ENCODE results near the gene KCNQ1. TPM values are rescaled to one million over a fixed set of nuclear protein-coding genes. Genes with fewer than 3 reads are reported as not detected.

Gene KCNQ1
- total RNA-seq, 1 experiment from 2014 or later: 1.0 TPM

- DNase-seq: no peak
- Histone ChIP-seq H3K4me1 (no peaks in the 10 kb centered on the region), H3K27me3 (replicated peaks; ENCODE audit: control insufficient read depth, insufficient read depth, low read length) (no peaks in the 10 kb centered on the region), H3K36me3 (ENCODE audit: control insufficient read depth, insufficient read depth, low read length) (no peaks in the 10 kb centered on the region), H3K4me3 (ENCODE audit: low read depth, low read length) (no peak overlapping the region), H3K9me3 (no peaks in the 10 kb centered on the region)
- TF ChIP-seq, protein P1, sequence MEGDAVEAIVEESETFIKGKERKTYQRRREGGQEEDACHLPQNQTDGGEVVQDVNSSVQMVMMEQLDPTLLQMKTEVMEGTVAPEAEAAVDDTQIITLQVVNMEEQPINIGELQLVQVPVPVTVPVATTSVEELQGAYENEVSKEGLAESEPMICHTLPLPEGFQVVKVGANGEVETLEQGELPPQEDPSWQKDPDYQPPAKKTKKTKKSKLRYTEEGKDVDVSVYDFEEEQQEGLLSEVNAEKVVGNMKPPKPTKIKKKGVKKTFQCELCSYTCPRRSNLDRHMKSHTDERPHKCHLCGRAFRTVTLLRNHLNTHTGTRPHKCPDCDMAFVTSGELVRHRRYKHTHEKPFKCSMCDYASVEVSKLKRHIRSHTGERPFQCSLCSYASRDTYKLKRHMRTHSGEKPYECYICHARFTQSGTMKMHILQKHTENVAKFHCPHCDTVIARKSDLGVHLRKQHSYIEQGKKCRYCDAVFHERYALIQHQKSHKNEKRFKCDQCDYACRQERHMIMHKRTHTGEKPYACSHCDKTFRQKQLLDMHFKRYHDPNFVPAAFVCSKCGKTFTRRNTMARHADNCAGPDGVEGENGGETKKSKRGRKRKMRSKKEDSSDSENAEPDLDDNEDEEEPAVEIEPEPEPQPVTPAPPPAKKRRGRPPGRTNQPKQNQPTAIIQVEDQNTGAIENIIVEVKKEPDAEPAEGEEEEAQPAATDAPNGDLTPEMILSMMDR (IDR thresholded peaks at IDR 0.05; ENCODE audit: insufficient read depth in 1 of 2, low read depth in 1 of 2, low read length in 1 of 2, severe bottlenecking in 1 of 2, unreplicated experiment in 1 of 2): no peak
- no peaks in the 10 kb centered on the region for H3K27me3 Mint-ChIP-seq (ENCODE audit: insufficient read depth, unreplicated experiment)
- H3K4me1 Mint-ChIP-seq (ENCODE audit: low read depth, unreplicated experiment): no peaks in the 10 kb centered on the region
- POLR2A ChIA-PET: no interaction called here
- BruUV-seq (replicated peaks): no TSS peak
- no peaks in the 10 kb centered on the region for H3K9me3 Mint-ChIP-seq (ENCODE audit: unreplicated experiment)
- intact Hi-C loops (cut with micrococcal nuclease; ENCODE audit: unreplicated experiment): no loop called here
- CTCF ChIA-PET: no interaction called here
- H3K27ac Mint-ChIP-seq (ENCODE audit: unreplicated experiment): no peak overlapping the region
- H3K4me3 Mint-ChIP-seq (ENCODE audit: unreplicated experiment): no peak overlapping the region
- H3K36me3 Mint-ChIP-seq (ENCODE audit: insufficient read depth, unreplicated experiment): no peaks in the 10 kb centered on the region
These were observed 274.1 kb downstream of the KCNQ1 start for GRCh38 chr11:2718817-2719438.

DNA sequence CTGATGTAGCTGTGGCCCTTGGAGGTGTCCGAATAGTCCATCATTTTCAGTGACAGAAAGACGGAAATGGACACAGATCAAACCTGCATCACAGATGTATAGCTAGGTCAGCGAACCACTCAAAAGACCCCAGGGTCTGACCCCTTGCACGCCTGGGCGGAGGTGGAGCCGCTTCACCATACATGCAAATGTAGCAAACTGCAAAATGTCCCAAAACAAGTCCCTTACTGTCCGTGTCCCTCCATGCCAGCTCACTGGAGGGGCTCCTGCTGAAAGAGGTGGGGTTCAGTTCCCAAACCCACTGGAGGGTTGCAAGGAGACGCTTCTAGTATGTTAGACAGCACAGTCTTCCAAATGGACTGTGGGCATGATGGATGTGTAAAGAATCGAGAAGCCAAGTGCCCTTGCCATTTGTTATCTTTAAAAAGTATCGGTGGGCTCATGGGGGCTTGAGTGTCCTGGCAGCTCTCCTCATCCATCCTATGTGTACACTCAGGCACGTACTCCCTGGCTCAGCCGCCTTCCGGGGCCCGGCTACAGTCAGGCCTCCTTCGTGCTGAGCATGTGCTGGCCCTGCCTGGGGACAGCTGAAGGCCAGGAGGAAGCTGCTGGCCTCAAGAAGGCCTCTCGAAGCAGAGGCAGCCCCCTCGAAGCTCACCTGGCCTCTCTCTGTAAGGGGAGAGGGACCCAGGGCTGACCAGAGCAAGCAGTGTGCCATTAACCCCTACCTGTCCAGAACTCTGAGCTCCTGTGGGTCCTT lies 275.2 kb downstream of the KCNQ1 start:
- ChIA-PET CTCF (no interaction called here), POLR2A (no interaction called here)
- BruUV-seq (replicated peaks): no TSS peak
- no peak overlapping the region for H3K4me3 Mint-ChIP-seq (ENCODE audit: unreplicated experiment)
- intact Hi-C loops (cut with micrococcal nuclease; ENCODE audit: unreplicated experiment): no loop called here
- peaks cover 9% of the 10 kb centered on the region for H3K4me1 ChIP-seq
- no peak overlapping the region for H3K27ac Mint-ChIP-seq (ENCODE audit: unreplicated experiment)
- no peak for DNase-seq
- TF ChIP-seq, protein P1 (IDR thresholded peaks at IDR 0.05; ENCODE audit: insufficient read depth in 1 of 2, low read depth in 1 of 2, low read length in 1 of 2, severe bottlenecking in 1 of 2, unreplicated experiment in 1 of 2): no peak
- no peaks in the 10 kb centered on the region for H3K36me3 Mint-ChIP-seq (ENCODE audit: insufficient read depth, unreplicated experiment)
- no peaks in the 10 kb centered on the region for H3K27me3 ChIP-seq (replicated peaks; ENCODE audit: control insufficient read depth, insufficient read depth, low read length)
- H3K4me1 Mint-ChIP-seq (ENCODE audit: low read depth, unreplicated experiment): no peaks in the 10 kb centered on the region
- no peaks in the 10 kb centered on the region for H3K36me3 ChIP-seq (ENCODE audit: control insufficient read depth, insufficient read depth, low read length)
- H3K9me3 Mint-ChIP-seq (ENCODE audit: unreplicated experiment): no peaks in the 10 kb centered on the region
- no peaks in the 10 kb centered on the region for H3K27me3 Mint-ChIP-seq (ENCODE audit: insufficient read depth, unreplicated experiment)
- H3K4me3 ChIP-seq (ENCODE audit: low read depth, low read length): no peak overlapping the region
- H3K9me3 ChIP-seq: no peaks in the 10 kb centered on the region

GRCh38 chr11:2721210-2721916 lies 276.6 kb downstream of the KCNQ1 start:
- intact Hi-C loops (cut with micrococcal nuclease; ENCODE audit: unreplicated experiment): no loop called here
- H3K4me1 ChIP-seq: peaks cover 21% of the 10 kb centered on the region
- CTCF ChIA-PET: no interaction called here
- no TSS peak for BruUV-seq (replicated peaks)
- H3K27me3 ChIP-seq (replicated peaks; ENCODE audit: control insufficient read depth, insufficient read depth, low read length): no peaks in the 10 kb centered on the region
- no peak overlapping the region for H3K27ac Mint-ChIP-seq (ENCODE audit: unreplicated experiment)
- POLR2A ChIA-PET: no interaction called here
- no peaks in the 10 kb centered on the region for H3K9me3 Mint-ChIP-seq (ENCODE audit: unreplicated experiment)
- H3K36me3 ChIP-seq (ENCODE audit: control insufficient read depth, insufficient read depth, low read length): no peaks in the 10 kb centered on the region
- DNase-seq: no peak
- no peak overlapping the region for H3K4me3 ChIP-seq (ENCODE audit: low read depth, low read length)
- no peaks in the 10 kb centered on the region for H3K9me3 ChIP-seq
- no peaks in the 10 kb centered on the region for H3K36me3 Mint-ChIP-seq (ENCODE audit: insufficient read depth, unreplicated experiment)
- peaks cover 9% of the 10 kb centered on the region for H3K4me1 Mint-ChIP-seq (ENCODE audit: low read depth, unreplicated experiment)
- H3K4me3 Mint-ChIP-seq (ENCODE audit: unreplicated experiment): no peak overlapping the region
- no peaks in the 10 kb centered on the region for H3K27me3 Mint-ChIP-seq (ENCODE audit: insufficient read depth, unreplicated experiment)
- TF ChIP-seq, protein P1 (IDR thresholded peaks at IDR 0.05; ENCODE audit: insufficient read depth in 1 of 2, low read depth in 1 of 2, low read length in 1 of 2, severe bottlenecking in 1 of 2, unreplicated experiment in 1 of 2): no peak

Data from Caco-2 (cell line).